NCI-H1436 treated with DMSO at 0.1 percent for 48 hours (cell line): ENCODE measurements around the gene TENM4.

ENCODE experiments used
- DNase-seq: peaks from one replicate; lab custom pipeline; 2025; lab: John Stamatoyannopoulos, UW

The TENM4 gene

DNA sequence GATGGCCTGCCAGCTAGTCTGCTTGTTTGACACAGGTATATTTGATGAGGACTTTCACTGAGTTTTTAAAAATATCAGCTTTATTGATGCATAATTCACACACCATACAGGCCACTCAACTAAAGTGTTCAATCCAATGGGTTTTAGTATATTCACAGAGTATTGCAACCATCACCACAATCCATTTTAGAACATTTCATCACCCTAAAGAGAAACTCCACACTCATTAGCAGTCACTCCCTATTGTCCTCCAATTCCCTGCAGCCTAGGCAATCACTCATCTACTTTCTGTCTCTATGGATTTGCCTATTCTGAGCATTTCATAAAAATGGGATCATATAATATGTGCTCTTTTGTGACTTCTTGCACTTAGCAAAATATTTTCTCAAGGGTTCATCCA, 468.2 kb downstream of the TENM4 start:
- DNase-seq, result no peak

DNA sequence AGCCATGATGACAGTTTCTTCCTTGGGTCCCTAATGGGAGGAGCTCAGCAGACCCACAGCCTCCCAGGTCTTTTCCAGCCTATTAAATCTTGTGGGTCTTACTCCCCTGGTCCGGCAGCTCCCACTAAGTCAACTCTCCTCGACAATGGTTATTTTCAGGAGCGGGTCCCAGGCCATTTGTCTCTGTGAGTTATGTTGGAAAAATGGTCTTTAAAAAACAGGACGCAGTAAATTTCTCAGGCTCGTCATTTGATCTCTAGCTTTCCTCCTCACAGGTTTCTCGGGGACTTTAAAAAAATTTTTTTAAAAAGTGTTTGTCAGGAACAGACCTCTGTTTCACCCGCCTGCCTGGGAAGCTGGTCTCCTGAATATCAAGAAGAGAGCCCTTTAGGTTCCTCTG, 468.7 kb downstream of the TENM4 start:
- DNase-seq, result no peak

DNA sequence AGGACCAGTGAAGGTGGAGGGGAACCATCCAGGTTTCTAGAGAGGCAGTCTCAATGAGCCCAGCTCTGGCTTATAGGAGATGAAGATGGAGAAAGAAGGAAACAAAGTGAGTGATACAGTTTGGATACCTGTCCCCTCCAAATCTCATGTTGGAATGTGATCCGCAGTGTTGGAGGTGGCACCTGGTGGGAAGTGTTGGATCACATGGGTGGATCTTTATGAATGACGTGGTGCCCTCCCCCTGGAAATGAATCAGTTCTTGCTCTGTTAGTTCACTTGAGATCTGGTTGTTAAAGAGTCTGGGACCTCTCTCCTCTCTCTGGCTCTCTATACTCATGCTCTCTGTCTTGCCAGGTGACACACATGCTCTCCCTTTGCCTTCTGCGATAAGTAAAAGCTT, 473.0 kb downstream of the TENM4 start:
- no peak for DNase-seq

DNA sequence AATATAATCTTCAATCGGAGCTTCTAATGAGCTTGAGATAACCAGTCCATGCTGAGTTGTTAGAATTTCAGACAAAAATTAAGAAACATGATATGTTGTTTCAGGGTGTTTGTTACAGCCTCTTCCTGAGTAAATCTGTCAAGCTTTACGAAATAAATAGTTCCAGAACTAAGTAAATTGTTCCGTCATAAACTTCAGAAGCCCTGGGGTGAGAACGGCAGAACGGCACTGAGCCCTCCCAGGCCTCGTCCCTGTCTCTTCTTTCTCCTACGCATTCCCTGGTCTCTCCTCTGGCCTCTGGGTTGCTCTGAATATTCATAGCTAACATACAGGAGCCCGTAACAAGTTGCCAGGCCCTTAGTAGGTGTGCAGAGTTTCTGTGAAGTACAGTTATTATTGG, 475.4 kb downstream of the TENM4 start:
- DNase-seq, result no peak

DNA sequence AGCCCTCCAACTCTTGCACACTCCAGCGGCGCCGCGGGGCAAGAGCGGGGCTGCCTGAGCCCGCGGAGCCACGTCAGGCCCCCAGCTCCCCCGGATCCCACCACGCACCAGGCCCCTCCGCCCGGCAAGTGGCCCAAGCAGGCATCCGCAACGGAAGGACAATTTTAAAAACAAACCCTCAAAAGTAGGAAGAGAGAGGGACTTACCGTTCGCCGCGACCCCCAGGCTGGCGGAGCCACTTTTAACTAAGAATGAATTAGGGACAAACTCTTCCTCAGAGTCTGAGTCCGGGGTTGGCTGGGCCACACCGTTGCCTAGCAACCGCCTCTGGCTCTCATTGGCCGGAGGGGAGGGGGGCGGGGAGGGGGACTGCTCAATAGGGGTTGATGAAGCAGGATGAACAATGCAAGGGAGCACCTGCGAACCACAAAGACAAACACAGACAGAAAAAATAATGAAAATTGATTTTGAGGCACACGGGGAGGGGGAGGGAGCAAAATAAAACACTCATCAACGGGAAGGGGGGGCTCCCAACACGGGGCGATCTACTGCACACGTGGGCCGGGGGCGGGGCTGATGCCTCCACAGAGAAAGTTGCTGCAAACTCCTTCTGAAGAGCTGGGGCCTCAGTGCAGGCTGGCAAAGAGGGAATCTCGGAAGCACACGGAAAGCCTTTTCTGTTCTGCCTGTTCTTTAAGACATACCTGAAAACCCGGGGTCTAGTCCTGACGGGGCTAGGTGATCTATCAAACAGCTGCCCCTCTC, 478.7 kb downstream of the TENM4 start:
- peak; percentile 64 for DNase-seq

DNA sequence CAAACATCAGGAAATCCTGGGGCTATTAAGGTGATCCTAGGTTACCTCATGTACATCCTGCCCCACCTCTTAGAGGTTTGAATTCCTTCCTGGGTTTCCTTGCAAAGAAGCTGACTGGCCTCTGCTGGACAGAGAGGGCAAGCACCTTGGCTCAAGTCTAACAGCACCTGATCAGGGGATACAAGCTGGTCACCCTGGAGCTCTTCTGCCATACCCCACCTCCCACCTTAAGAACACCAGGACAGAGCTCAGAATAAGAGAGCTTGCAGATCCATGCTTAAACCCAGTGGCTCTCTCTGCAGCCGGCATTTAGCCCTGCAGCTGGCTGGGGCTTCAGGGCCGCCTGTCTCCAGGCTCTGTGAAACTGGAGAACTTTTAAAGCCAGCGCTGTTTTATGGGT, 479.6 kb downstream of the TENM4 start:
- DNase-seq, result peak; percentile 25

DNA sequence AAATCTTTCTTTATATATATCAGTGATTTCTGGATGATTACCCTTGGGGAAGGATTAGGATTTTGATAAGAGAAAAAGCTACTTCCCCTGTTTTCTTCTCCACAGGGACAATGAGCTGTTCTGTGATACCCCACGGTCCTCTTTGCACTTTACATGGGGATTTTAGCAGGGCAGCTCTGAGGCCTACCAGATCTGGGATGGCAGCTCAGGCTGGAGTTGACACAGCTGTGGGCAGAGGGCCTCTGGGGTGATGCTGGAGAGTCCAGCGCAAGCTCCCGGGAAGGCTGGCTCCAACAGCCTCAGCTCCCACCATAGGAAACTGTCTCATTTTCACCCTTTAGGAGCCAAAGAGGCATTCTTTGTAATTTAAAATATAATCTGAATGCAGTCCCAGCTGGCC, 482.4 kb downstream of the TENM4 start:
- no peak for DNase-seq

DNA sequence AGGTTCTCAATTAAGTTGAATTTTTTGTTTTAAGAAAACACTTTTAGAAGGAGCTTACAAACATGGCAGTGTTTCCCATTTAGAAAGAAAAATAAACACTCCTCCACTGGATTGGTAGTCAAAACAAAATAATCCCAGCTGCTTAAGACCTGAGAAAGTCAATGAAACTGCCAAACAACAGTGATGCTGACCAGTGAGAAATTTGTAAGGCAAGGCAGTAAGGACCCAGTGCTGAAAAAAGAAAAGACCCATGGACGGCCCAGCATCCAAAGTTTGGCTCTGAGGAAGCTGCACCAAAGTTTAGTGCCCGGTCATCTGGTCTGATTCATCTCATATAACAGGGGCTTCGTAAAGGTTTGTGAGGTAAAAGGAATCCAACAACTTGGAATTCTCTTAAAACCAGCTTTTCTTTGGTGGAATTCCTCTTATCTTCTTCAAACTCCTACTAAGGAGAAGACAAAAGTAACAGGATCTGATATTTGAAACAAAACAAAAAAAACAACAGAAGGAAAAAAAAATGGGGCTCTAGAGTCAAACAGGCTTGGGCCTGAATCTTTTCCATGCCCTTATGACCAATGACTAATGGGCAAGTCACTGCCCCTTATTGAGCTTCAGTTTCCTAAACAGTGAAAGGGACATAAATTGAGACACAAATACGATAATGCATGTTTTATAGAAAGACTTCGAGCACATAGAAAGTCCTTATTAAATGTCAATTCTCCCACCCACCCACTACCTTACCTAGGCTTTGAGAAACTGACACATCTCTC, 483.2 kb downstream of the TENM4 start:
- no peak for DNase-seq

DNA sequence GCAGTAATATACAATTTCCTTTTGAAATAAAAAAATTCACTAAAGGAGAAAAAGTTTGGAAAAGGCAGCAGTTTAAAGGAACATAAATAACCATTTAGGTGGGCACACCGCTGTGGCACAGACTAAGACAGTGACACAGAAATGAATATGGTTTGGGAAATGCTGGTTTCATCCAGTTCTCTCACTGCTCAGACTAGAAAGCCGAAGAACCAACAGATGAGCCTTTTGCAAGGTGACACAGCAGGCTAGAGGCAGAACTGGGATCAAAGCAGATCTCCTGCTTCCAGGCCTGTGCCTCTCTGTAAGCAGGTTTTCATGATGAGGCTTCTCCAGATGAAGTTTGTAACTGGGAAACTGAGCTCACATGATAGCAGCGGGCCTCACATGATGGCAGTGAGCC, 486.1 kb downstream of the TENM4 start:
- no peak for DNase-seq

DNA sequence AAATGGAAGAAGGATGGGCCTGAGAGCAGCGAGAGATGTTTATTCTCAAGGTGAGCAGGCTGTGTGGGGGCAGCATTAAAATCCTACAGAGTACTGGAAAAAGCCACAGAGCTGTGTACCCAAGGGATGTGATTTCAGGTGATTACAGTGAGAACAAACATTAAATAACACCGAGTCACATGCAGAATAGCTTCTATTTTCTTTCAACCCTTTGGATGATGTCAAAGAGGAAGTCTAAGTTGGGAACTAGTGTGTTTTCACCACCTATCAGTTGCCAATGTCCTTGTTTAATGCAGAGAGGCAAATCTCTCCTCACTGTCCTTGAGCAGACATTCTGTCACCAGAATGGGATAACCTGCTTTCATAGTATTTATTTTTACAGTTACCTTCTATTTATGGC, 486.6 kb downstream of the TENM4 start:
- peak; percentile 10 for DNase-seq

DNA sequence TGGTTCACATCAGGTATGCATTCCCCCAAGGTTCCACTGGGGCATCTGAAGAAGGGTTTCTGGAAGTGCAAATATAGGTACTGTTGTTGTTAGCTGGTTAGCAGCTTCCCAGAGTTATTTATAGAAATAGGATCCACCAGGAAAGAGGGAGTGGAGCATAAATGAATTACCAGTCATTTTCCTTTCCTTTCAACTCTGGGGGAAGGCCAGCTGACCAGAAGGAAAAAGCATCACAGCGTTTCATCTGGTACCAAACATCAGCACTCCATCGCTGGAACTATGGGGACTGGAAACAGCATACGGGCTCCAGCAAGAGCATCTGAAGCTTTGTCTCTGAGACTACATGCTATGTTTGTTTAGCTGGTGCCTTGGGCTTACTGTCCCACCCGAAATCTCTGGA, 487.9 kb downstream of the TENM4 start:
- no peak for DNase-seq

DNA sequence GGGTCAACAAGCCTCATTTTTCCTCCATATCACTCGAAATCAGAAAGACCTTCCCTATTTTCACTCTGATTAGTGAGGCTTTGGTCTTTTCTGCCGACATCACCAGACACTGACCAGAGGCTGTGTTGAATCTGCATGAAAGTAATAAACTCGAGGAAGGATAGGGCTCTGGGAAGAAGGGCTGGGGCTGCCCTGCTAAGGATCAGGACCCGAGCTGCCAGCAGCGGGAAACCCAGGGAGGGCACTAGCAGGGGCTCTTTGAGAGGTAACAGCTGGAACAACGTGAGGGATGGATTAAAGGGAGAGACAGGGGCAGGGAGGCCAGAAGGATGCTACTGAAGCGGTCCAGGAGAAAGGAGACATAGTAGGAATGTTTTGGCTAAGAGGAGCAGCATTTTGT, 488.7 kb downstream of the TENM4 start:
- no peak for DNase-seq

DNA sequence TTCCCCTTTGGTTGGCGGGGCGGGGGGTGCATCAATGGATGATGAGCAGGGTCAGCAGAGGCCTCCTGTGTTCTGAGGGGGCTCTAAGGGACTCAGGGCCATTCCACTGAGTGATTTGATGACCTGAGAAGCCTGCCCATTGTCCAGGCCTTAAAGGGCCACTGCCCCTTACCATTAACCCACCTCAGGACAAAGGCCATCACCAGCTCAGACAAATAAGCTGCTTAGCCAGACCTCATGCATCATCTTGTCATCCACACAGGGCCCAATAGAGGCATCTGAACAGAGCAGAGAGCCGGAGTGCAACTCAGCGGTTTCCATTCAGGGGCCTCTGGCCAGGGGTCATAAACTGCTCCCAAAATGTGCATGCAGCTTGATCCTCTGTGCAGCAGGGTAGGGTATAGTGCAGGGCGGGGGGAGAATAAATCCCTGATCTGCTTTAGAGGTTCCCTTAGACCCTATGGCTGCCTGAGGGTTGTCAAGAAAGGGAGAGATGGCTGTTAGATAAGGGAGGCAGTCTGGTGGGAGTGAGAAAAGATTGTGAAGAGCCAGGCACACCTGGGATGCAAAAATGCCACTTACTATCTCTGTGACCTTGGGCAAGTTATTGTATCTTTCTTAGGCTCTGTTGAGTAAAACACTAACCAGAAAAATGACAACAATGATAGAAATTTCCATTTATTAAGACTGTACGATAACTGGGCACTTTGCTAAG, 490.7 kb downstream of the TENM4 start:
- DNase-seq, result no peak

DNA sequence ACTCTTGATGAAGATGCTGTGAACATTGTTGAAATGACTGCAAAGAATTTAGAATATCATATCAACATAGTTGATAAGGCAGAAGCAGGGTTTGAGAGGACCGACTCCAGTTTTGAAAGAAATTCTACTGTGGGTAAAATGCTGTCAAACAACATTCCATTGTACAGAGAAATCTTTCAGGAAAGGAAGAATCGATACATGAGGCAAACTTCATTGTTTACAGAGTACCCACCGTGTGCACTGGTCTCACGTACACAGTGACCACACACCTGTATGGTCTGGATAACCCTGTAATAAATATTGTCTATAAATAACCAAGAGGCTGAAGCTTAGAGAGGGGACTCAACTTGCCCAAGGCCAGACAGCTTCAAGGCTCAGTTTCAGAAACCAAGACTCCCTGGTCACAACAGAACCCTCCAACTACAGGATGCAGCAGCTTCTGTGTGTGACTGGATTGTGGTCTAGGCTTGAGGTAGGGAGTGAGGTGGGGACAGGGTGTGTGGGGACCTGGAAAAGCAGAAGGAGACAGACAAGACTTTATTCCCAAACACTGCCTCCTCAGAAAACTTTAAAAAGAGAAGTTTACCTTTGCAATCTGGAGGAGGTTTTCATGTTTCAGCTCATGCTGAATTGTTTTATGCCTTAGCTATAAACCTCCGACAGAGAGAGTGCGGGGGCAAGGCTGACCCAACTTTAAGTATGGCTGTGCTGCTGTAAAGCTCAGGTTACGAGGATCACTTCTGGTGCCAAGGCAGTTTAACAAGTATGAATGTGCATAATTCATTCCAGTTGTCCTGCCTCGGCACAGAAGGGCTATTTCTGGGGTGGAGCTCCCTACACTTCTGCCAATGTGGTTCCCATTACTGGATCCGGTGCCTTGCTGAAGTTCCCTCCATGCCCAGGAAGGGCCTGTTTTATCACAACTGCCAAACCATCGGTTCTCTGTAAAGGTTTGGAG, 493.6 kb downstream of the TENM4 start:
- no peak for DNase-seq

DNA sequence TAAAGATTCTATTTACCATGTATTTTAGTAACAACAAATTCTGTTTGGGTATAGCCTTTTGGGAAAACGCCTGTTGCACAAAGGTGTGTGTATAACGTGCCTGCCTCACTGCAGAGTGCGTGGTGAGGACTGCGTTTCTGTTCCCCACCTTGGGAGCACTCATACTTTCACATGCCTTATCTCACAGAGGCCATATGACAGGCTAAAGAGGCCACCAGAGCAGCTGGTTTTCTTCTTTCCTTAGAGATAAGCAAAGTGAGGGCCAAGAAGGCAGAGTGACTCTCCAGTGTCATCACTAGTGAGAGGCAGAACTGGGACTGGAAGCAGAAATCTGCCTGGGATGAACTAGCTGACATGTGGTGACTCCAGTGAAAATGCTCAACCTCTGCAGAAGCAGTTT, 497.0 kb downstream of the TENM4 start:
- DNase-seq, result no peak

DNA sequence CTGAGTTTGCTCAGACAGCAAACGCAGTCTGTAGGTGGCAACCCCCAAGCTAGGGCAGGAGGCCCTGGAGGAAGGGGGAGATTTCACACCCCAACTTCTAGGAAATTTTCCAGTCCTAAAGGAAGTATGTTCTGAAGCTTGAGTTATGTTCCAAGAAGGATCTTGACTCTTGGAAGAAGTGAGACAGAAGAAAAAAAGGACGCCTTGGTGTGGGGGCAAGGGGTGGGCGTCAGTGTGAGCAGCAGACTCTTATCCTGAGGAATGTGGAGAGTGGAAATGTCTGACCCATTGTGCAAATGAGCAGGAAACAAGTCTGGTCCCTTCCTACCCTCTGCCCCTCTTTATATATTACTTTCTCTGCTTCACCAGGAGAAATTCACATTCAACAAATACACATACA, 497.7 kb downstream of the TENM4 start:
- DNase-seq, result no peak

DNA sequence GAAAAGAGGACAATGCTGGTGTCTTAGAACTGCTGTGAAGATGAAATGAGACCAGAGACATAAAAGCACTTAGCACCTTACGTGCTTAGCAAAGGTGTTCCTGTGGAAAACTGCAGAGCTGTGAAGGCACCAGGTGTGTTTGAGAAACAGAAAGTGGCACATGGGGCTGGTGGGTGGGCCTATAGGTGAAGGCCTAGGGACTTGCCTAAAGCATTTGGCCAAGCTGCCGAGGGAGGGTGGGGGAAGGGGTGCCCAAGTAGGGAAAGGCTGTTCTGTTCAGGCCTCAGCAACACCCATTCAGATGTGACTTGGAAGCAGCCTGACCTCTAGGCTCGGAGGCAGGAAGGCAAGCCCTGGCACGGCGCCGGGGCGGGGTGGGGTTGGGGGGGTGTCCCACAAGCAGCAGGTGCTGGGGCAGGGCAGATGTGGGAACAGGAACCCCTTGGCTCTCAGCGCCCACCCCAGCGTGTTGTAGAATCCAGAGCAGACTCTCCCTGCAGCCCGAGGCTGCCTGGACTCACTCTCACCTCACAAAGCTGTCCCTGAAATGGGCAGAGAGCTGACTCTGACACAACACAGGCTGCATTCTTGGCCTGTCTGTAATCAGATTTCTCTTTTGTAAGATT, 499.5 kb downstream of the TENM4 start:
- DNase-seq, result no peak

DNA sequence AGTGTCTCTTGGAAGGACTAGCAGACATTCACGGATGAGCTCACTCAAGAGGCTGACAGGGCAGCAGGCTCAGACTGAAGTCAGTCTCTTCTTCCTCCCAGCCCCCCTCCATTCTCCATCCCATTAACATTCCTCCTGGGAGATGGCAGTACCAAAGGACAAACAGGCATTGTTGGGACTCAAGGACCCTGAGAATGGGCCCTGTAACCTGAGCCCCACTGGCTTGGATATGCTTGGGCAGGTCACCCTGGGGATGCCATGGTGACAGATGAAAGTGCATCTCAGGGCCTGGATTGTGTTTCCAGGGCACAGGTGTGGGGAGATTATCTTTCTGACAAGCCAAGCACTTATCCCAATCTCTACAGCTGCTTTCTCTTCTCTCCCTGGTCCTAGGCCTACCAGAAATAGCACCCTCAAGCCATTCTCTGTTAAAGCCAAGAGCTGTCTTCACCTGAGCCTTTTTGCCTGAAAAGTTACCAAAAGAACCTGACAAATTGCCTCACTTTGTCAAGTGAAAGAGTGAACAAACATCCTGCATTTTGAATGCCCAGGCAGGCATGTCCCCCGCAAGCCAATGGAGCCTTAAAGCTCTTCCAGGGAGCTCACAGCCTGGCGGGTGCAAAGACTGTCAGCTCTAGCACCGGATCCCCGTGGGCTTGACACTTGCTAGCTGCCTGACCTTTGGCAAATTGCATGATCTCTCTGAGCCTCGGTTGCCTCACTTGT, 500.2 kb downstream of the TENM4 start:
- peak; percentile 36 for DNase-seq

DNA sequence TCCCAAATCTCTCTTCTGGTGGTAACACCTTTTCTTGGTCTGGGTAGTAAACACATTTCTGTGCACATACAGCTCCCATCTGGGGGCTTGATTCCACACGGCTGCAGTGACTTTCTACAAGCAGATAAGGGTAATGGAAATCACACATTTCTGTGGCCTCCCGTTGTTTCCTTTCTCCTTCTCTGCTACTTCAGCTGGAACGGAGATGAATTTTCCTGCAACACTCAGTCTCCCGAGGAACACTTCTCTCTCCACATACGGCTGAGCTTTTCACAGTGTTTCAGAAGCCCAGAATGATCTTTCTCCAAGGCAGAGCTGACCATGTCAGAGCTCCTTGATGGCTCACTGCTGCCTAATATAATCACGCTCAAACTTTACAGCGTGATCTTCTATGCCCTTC, 501.9 kb downstream of the TENM4 start:
- no peak for DNase-seq

DNA sequence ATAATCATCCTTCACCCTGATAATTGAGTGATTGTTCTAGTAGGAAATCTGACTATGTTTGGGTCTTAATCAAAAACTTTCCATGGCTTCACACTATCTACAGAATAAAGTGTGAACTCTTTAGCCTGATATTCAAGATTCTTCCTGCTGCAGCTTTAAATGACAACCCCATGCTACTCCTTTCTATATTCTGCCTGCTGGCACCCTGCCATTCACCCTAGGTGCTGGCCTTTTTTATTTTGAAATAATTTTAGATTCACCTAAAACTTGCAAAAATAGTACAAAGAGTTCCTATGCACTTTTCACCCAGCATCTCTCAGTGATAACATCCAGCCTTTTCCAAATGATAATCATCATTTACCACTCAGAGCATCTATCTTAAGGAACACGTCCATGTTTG, 502.8 kb downstream of the TENM4 start:
- DNase-seq, result no peak
